Natural killer cell treated with Interleukin-12 subunit alpha and Interleukin-12 subunit beta and Interleukin-15 and Interleukin-18, amount 100 ng/mL, for 72 hours (primary cell): ENCODE results near the gene RPL13. TPM values are rescaled to one million over a fixed set of nuclear protein-coding genes. Genes with fewer than 3 reads are reported as not detected.
"Not testable (repeated sequence)": the region's sequence is repeated elsewhere in the genome, so short reads cannot be mapped to it uniquely, and the experiment has no call there.

ENCODE experiments used
- ATAC-seq, 2 donors: fragments of 150-1000 bp; cut with Tn5 transposase in 1 of 2; sonication (Bioruptor Pico), chemical (Tn5 transposase) in 1 of 2; 2 replicates each; pipeline ENCODE4 v1.10.0; 2021
- DNase-seq: peaks from one replicate; pipeline ENCODE4 v3.0.0; 2022; ENCODE audit warnings: low spot score
- H3K27ac Mint-ChIP-seq, 2 donors: 1 replicate in 1 of 2; 2 replicates in 1 of 2; pipeline ENCODE4 v1.8.0; 2022; ENCODE audit warnings: mixed read lengths in 2 of 2, mild to moderate bottlenecking in 1 of 2, moderate library complexity in 1 of 2
- H3K27me3 Mint-ChIP-seq, 2 donors: 1 replicate in 1 of 2; 2 replicates in 1 of 2; pipeline ENCODE4 v1.8.0; 2022; ENCODE audit warnings: mixed read lengths in 2 of 2
- H3K36me3 Mint-ChIP-seq: one replicate; pipeline ENCODE4 v1.8.0; 2022; ENCODE audit warnings: mixed read lengths
- H3K4me1 Mint-ChIP-seq, 2 donors: 1 replicate in 1 of 2; 2 replicates in 1 of 2; pipeline ENCODE4 v1.8.0; 2022; ENCODE audit warnings: low read depth in 2 of 2, mixed read lengths in 2 of 2, mild to moderate bottlenecking in 1 of 2
- H3K4me3 Mint-ChIP-seq: one replicate; pipeline ENCODE4 v1.8.0; 2022; ENCODE audit warnings: mixed read lengths
- H3K9me3 Mint-ChIP-seq: 2 replicates; pipeline ENCODE4 v1.8.0; 2022; ENCODE audit warnings: mixed read lengths
- total RNA-seq, 2 donors: library from RNA; stranded (reverse); gene quantifications; one replicate each; pipeline ENCODE4 v1.2.3, GENCODE V29; 2022

The RPL13 gene
- total RNA-seq, 2 donors from 2014 or later = 1,294 to 1,944 TPM

GRCh38 chr16:89583197-89583894, 22.9 kb downstream of the RPL13 start:
- Mint-ChIP-seq H3K4me1 (no peaks in the 10 kb centered on the region), H3K27ac (no peak overlapping the region), H3K36me3 (no peaks in the 10 kb centered on the region), H3K9me3 (no peaks in the 10 kb centered on the region), H3K4me3 (no peak overlapping the region), H3K27me3 (peaks cover 0 to under 1% of the 10 kb centered on the region in 2 donors)
- ATAC-seq (peak in 1 of 2 donors; percentile 25), DNase-seq (no peak)

DNA sequence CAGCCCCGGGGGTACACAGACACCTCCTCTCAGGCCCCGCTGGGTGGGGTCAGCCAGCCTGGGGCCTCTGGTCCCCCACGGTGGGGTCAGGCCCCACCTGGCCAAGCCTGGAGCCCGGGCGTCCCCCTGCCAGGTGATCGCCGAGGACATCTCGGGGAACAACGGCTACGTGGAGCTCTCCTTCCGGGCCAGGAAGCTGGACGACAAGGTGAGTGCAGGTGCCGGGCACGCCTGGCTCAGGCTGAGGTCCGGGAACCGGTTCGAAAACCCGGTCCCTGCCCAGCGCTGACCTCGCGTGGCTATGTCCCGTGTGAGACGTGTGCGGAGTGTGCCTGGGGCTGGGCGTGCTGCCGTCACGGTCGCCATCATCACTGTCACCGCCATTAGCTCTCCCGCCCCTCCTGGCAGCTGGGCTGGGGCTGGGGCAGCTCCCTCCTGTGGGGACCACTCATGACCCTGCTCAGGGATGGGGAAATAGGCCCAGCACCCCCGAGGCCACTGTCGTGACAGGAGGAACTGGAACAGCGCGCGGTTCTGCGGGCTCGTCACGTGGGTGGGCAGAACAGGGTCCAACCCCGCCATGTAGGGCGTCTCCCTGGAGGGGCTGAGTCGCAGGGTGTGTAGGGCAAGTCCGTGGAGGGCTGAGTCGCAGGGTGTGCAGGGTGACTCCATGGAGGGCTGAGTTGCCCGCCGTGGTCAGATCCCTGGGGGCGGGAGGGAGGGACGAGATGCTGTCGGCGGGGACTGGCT, 23.6 kb downstream of the RPL13 start:
- Mint-ChIP-seq H3K27ac (no peak overlapping the region), H3K36me3 (no peaks in the 10 kb centered on the region), H3K9me3 (no peaks in the 10 kb centered on the region), H3K4me3 (no peak overlapping the region), H3K4me1 (no peaks in the 10 kb centered on the region), H3K27me3 (no peaks in the 10 kb centered on the region)
- ATAC-seq (peak in 1 of 2 donors; percentile 15), DNase-seq (no peak)

- Mint-ChIP-seq H3K27me3 (no peaks in the 10 kb centered on the region), H3K9me3 (no peaks in the 10 kb centered on the region), H3K4me1 (no peaks in the 10 kb centered on the region), H3K27ac (no peak overlapping the region), H3K36me3 (no peaks in the 10 kb centered on the region), H3K4me3 (no peak overlapping the region)
- DNase-seq (no peak), ATAC-seq (no peak)
Observed at GRCh38 chr16:89584768-89585549, 24.5 kb downstream of the RPL13 start.

DNA sequence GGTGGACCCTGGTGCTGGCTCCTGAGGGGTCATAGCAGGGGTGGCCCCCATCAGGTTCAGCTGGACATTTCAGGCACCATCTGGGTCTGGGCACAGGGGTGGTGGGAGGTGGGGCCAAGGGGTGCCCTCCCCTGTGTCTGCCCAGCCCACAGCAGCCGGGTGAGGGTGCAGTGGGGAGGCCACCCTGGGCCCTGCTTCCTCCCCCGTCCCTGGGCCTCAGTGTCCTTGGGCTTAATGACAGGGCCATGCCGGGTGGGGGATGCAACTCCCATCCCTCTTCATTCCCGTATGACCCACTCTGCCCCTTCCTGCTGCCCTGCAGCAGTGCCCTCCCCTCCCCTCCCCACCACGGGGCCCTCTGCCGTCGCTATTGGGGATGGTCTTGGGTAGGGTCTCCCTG, 25.7 kb downstream of the RPL13 start:
- Mint-ChIP-seq H3K4me1 (no peaks in the 10 kb centered on the region), H3K9me3 (no peaks in the 10 kb centered on the region), H3K4me3 (no peak overlapping the region), H3K27ac (no peak overlapping the region), H3K36me3 (no peaks in the 10 kb centered on the region), H3K27me3 (no peaks in the 10 kb centered on the region)
- DNase-seq (no peak), ATAC-seq (no peak)

DNA sequence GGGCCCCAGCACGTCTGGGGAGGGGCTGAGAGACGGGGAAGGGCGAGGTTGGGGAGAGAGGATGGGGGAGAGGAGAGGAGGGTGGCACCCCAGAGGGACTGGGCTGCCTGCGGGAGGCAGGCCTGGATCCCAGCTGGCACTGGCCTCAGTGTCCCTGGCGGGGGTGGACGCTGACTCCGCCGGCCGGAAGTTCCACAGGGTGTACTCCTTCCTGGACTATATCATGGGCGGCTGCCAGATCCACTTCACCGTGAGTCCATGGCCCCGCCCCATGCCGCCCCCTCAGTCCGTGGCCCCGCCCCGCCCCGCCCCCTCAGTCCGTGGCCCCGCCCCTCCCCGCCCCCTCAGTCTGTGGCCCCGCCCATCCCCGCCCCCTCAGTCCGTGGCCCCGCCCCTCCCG, 26.4 kb downstream of the RPL13 start:
- H3K27me3 Mint-ChIP-seq = no peaks in the 10 kb centered on the region
- no peak for DNase-seq
- peak in 1 of 2 donors; percentile 52 for ATAC-seq
- H3K36me3 Mint-ChIP-seq = no peaks in the 10 kb centered on the region
- no peaks in the 10 kb centered on the region for H3K9me3 Mint-ChIP-seq
- H3K27ac Mint-ChIP-seq = no peak overlapping the region
- H3K4me1 Mint-ChIP-seq = no peaks in the 10 kb centered on the region
- H3K4me3 Mint-ChIP-seq = no peak overlapping the region

DNA sequence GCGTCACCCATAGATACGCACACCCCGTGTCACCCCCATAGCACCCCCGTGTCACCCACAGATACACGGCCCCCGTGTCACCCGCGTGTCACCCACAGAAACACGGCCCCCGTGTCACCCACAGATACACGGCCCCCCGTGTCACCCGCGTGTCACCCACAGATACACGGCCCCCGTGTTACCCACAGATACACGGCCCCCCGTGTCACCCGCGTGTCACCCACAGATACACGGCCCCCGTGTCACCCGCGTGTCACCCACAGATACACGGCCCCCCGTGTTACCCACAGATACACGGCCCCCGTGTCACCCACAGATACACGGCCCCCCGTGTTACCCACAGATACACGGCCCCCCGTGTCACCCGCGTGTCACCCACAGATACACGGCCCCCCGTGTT, 27.2 kb downstream of the RPL13 start:
- not testable (repeated sequence) for ATAC-seq, H3K27me3 Mint-ChIP-seq, H3K4me3 Mint-ChIP-seq, DNase-seq, H3K4me1 Mint-ChIP-seq, H3K36me3 Mint-ChIP-seq, H3K27ac Mint-ChIP-seq, H3K9me3 Mint-ChIP-seq

DNA sequence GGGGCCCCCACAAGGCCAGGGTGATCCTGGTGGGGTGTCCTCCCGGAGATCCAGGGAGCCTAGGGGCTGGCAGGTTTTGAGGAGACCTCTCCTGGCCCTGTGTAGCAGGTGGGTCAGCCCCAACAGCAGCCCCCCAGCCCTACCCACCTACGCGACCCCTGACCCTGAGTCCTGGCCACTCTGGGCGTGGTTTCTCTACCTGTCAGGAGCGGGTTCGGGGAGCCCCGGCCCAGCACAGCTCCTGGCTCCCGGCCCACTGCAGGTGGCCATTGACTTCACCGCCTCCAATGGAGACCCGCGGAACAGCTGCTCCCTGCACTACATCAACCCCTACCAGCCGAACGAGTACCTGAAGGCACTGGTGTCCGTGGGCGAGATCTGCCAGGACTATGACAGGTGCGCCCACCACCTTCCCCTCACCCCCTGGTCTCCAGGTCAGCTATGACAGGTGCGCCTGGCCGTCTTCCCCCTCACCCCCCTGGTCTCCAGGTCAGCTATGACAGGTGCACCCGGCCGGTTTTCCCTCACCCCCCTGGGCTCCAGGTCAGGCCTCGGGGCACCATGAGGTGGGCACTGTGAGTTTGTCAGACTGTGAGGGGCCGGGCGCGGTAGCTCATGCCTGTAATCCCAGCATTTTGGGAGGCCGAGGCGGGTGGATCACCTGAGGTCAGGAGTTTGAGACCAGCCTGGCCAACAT, 28.1 kb downstream of the RPL13 start:
- no peak for ATAC-seq
- Mint-ChIP-seq H3K9me3 (no peaks in the 10 kb centered on the region), H3K27ac (no peak overlapping the region), H3K4me3 (no peak overlapping the region), H3K27me3 (no peaks in the 10 kb centered on the region), H3K4me1 (peaks cover 0 to under 1% of the 10 kb centered on the region in 2 donors), H3K36me3 (no peaks in the 10 kb centered on the region)
- no peak for DNase-seq

DNA sequence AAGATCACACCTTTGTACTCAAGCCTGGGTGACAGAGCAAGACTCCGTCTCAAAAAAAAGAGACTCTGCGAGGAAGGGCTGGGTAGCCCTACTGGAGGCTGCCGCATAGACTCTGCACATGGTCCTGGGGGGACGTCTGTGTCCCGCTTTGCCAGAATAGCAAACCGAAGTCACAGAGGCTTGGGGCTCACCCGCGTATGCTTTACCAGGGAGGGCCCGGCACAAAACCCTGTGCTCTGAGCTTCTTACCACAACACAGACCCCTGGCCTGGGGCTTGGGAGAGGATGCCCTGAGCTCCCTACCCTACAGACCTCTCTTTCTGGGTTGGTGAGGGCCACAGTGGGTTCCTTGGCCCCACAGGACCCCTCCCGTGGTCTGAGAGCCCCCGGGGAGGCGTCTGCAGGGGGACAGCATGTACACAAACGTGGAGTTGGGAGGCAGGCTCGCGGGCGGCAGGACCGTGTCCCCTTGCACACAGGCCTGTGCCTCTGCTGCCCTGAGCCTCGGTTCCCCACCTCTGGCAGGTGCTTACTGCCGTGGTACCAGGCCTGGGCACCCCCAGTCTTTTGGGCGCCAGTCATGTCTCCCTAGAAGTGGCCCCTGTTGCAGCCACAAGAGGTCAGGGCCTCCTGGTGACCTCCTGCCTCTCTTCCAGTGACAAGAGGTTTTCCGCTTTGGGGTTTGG, 28.9 kb downstream of the RPL13 start:
- no peak overlapping the region for H3K27ac Mint-ChIP-seq
- H3K36me3 Mint-ChIP-seq = no peaks in the 10 kb centered on the region
- H3K27me3 Mint-ChIP-seq = no peaks in the 10 kb centered on the region
- peaks cover 0 to 5% of the 10 kb centered on the region in 2 donors for H3K4me1 Mint-ChIP-seq
- no peak for DNase-seq
- ATAC-seq = no peak
- no peaks in the 10 kb centered on the region for H3K9me3 Mint-ChIP-seq
- H3K4me3 Mint-ChIP-seq = no peak overlapping the region

GRCh38 chr16:89593841-89594240, 33.4 kb downstream of the RPL13 start:
- no peaks in the 10 kb centered on the region for H3K9me3 Mint-ChIP-seq
- no peak overlapping the region for H3K4me3 Mint-ChIP-seq
- no peak overlapping the region for H3K27ac Mint-ChIP-seq
- no peaks in the 10 kb centered on the region for H3K27me3 Mint-ChIP-seq
- H3K36me3 Mint-ChIP-seq = no peaks in the 10 kb centered on the region
- no peak for DNase-seq
- ATAC-seq = peak; percentile 52 to 69
- H3K4me1 Mint-ChIP-seq = peaks cover 0 to 5% of the 10 kb centered on the region in 2 donors

- H3K4me3 Mint-ChIP-seq = no peak overlapping the region
- ATAC-seq = no peak
- DNase-seq = no peak
- peaks cover 0 to 5% of the 10 kb centered on the region in 2 donors for H3K4me1 Mint-ChIP-seq
- no peaks in the 10 kb centered on the region for H3K9me3 Mint-ChIP-seq
- no peak overlapping the region for H3K27ac Mint-ChIP-seq
- no peaks in the 10 kb centered on the region for H3K36me3 Mint-ChIP-seq
- H3K27me3 Mint-ChIP-seq = no peaks in the 10 kb centered on the region
Observed at GRCh38 chr16:89595330-89596060, 35.0 kb downstream of the RPL13 start.

DNA sequence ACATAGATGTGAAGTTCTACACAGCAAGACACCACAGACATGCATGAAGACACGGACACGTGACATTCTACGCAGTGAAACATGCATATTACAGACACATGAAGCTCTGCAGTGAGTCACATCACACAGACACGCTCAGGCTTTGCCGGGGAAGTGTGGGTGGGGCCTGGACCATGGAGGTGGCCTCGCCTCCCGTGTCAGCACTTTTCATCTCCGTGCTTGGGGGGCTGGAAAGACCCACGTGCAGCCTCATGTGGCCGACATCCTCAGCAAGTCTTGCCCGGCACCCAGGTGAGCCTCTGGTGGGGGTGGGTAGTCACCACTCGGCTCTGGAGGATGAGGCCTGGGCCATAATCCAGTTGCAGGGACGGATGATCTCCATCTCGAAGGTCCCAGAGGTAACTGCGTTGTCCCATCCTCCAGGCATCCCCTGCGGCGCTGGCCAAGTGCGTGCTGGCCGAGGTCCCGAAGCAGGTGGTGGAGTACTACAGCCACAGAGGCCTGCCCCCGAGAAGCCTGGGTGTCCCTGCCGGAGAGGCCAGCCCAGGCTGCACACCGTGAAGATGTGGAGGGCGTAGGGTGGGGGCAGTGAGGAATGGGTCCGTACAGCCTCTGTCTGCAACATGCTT, 35.7 kb downstream of the RPL13 start:
- Mint-ChIP-seq H3K4me1 (peaks cover 0 to 5% of the 10 kb centered on the region in 2 donors), H3K27ac (no peak overlapping the region), H3K4me3 (no peak overlapping the region), H3K9me3 (no peaks in the 10 kb centered on the region), H3K27me3 (no peaks in the 10 kb centered on the region), H3K36me3 (no peaks in the 10 kb centered on the region)
- DNase-seq (no peak), ATAC-seq (peak in 1 of 2 donors; percentile 33)

GRCh38 chr16:89596957-89597649, 36.6 kb downstream of the RPL13 start:
- ATAC-seq = no peak
- DNase-seq = no peak
- Mint-ChIP-seq H3K4me3 (no peak overlapping the region), H3K9me3 (no peaks in the 10 kb centered on the region), H3K27me3 (no peaks in the 10 kb centered on the region), H3K36me3 (no peaks in the 10 kb centered on the region), H3K4me1 (peaks cover 0 to 5% of the 10 kb centered on the region in 2 donors), H3K27ac (no peak overlapping the region)
